IMR-90 (cell line): ENCODE measurements around the gene CCL2. TPM values are rescaled to one million over a fixed set of nuclear protein-coding genes. Genes with fewer than 3 reads are reported as not detected.

ENCODE experiments used
- ATAC-seq: fragments of 200-7000 bp; cut with Tn5 transposase; 2 replicates; pipeline ENCODE4 v1.9.1; 2020; ENCODE audit warnings: low read depth, mild to moderate bottlenecking, moderate library complexity
- BruUV-seq: library from RNA; stranded (reverse); fragments of 400-500 nt; replicated peaks from 2 replicates; lab custom pipeline; 2021; lab: Mats Ljungman, UMichigan
- CTCF ChIA-PET: fragments of 300-600 bp; formaldehyde crosslinking; extraction: SDS; loops from one replicate; lab custom pipeline; 2021; ENCODE audit warnings: antibody characterized with exemption; lab: Yijun Ruan, JAX
- POLR2A ChIA-PET: fragments of 300-600 bp; sonication (Branson Sonifier 250); formaldehyde crosslinking; loops from one replicate; lab custom pipeline; 2022; ENCODE audit warnings: antibody characterized with exemption; ENCODE audit not compliant: unreplicated experiment; lab: Charles Lee
- DNase-seq: peaks from one replicate; pipeline ENCODE4 v3.0.0; 2013
- H2AFZ ChIP-seq: replicated peaks from 2 replicates; pipeline ENCODE3; 2013; ENCODE audit warnings: low read length, mild to moderate bottlenecking; ENCODE audit not compliant: poor library complexity
- H2AK5ac ChIP-seq: 2 replicates; pipeline ENCODE4 v1.6.1; 2013; ENCODE audit warnings: low read depth, low read length, inconsistent platforms
- H2AK9ac ChIP-seq: replicated peaks from 2 replicates; pipeline ENCODE3; 2013; ENCODE audit warnings: mild to moderate bottlenecking, low read depth, low read length, moderate library complexity; ENCODE audit not compliant: poor library complexity
- H2BK120ac ChIP-seq: 2 replicates; pipeline ENCODE4 v1.6.1; 2013; ENCODE audit warnings: low read depth, low read length, inconsistent platforms
- H2BK15ac ChIP-seq: 3 replicates; pipeline ENCODE4 v1.6.1; 2013; ENCODE audit warnings: low read depth, low read length, inconsistent platforms
- H2BK20ac ChIP-seq: 2 replicates; pipeline ENCODE4 v1.6.1; 2013; ENCODE audit warnings: low read depth, mild to moderate bottlenecking, inconsistent platforms, low read length, moderate library complexity
- H2BK5ac ChIP-seq: 2 replicates; pipeline ENCODE4 v1.6.1; 2013; ENCODE audit warnings: mild to moderate bottlenecking, low read depth, low read length, inconsistent platforms; ENCODE audit not compliant: poor library complexity, severe bottlenecking
- H3K14ac ChIP-seq: replicated peaks from 2 replicates; pipeline ENCODE4 v1.6.1; 2013; ENCODE audit warnings: low read depth, low read length, inconsistent platforms
- H3K18ac ChIP-seq: 2 replicates; pipeline ENCODE4 v1.6.1; 2013; ENCODE audit warnings: low read depth, low read length, control low read depth
- H3K23ac ChIP-seq: 2 replicates; pipeline ENCODE4 v1.6.1; 2013; ENCODE audit warnings: low read depth, low read length, inconsistent platforms
- H3K27ac ChIP-seq: 2 replicates; pipeline ENCODE4 v1.5.1; 2013; ENCODE audit warnings: mild to moderate bottlenecking, control low read depth, low read length; ENCODE audit not compliant: insufficient read depth
- H3K27me3 ChIP-seq: 2 replicates; pipeline ENCODE4 v1.6.1; 2013; ENCODE audit warnings: low read length; ENCODE audit not compliant: control insufficient read depth, insufficient read depth
- H3K36me3 ChIP-seq: 2 replicates; pipeline ENCODE4 v1.6.1; 2013; ENCODE audit warnings: low read length, mixed read lengths; ENCODE audit not compliant: control insufficient read depth, insufficient read depth
- H3K4ac ChIP-seq: 2 replicates; pipeline ENCODE4 v1.6.1; 2013; ENCODE audit warnings: low read depth, low read length, inconsistent platforms
- H3K4me1 ChIP-seq: 2 replicates; pipeline ENCODE4 v1.6.1; 2013; ENCODE audit warnings: low read length, mixed read lengths; ENCODE audit not compliant: control insufficient read depth, insufficient read depth
- H3K4me2 ChIP-seq: 2 replicates; pipeline ENCODE4 v1.6.1; 2013; ENCODE audit warnings: low read depth, mild to moderate bottlenecking, control low read depth, low read length, moderate library complexity
- H3K4me3 ChIP-seq: 2 replicates; pipeline ENCODE4 v1.5.1; 2013; ENCODE audit warnings: low read depth, mild to moderate bottlenecking, control low read depth, low read length, moderate library complexity; ENCODE audit not compliant: insufficient read depth
- H3K56ac ChIP-seq: 2 replicates; pipeline ENCODE4 v1.6.1; 2013; ENCODE audit warnings: low read length, inconsistent platforms; ENCODE audit not compliant: insufficient read depth; ENCODE audit errors: extremely low read depth
- H3K79me1 ChIP-seq, 2 experiments: 2 replicates each; pipeline ENCODE4 v1.6.1; 2013; ENCODE audit warnings: low read length in 2 of 2, inconsistent platforms in 1 of 2, low read depth in 1 of 2
- H3K9ac ChIP-seq: 2 replicates; pipeline ENCODE4 v1.6.1; 2013; ENCODE audit warnings: low read depth, low read length, control low read depth
- H3K9me1 ChIP-seq: 2 replicates; pipeline ENCODE4 v1.6.1; 2013; ENCODE audit warnings: low read length, inconsistent platforms; ENCODE audit not compliant: insufficient read depth
- H3K9me3 ChIP-seq: 2 replicates; pipeline ENCODE4 v1.6.1; 2013; ENCODE audit warnings: low read length; ENCODE audit not compliant: control insufficient read depth, insufficient read depth
- H4K20me1 ChIP-seq: 2 replicates; pipeline ENCODE4 v1.6.1; 2013; ENCODE audit warnings: low read length, inconsistent platforms; ENCODE audit not compliant: insufficient read depth
- H4K5ac ChIP-seq: 2 replicates; pipeline ENCODE4 v1.6.1; 2013; ENCODE audit warnings: mild to moderate bottlenecking, low read depth, low read length, control low read depth
- H4K8ac ChIP-seq, 2 experiments: 2 replicates each; pipeline ENCODE4 v1.6.1; 2013; ENCODE audit warnings: low read depth in 2 of 2, low read length in 2 of 2, control low read depth in 1 of 2, inconsistent platforms in 1 of 2
- H4K91ac ChIP-seq: 2 replicates; pipeline ENCODE4 v1.6.1; 2013; ENCODE audit warnings: low read depth, low read length, inconsistent platforms; ENCODE audit not compliant: insufficient read depth
- BHLHE40 ChIP-seq: fragments of 150-350 bp; IDR thresholded peaks from 2 replicates; pipeline ENCODE4 v1.6.1; 2016; ENCODE audit warnings: mild to moderate bottlenecking, low read depth, low read length
- CEBPB ChIP-seq: IDR thresholded peaks from 2 replicates; pipeline ENCODE4 v1.6.1; 2012; ENCODE audit warnings: low read depth, low read length, improper control_type of control experiment
- CHD1 ChIP-seq: IDR thresholded peaks from 2 replicates; pipeline ENCODE4 v1.6.1; 2012; ENCODE audit warnings: low read depth, low read length, improper control_type of control experiment
- FOS ChIP-seq: fragments of 150-350 bp; IDR thresholded peaks from 2 replicates; pipeline ENCODE4 v1.6.1; 2016; ENCODE audit warnings: low read depth, low read length
- MAFK ChIP-seq: IDR thresholded peaks from 2 replicates; pipeline ENCODE4 v1.6.1; 2012; ENCODE audit warnings: low read depth, low read length, improper control_type of control experiment
- MAZ ChIP-seq: IDR thresholded peaks from 2 replicates; pipeline ENCODE4 v1.6.1; 2012; ENCODE audit warnings: low read depth, mild to moderate bottlenecking, low read length, improper control_type of control experiment, moderate library complexity, borderline replicate concordance
- MXI1 ChIP-seq: IDR thresholded peaks from 2 replicates; pipeline ENCODE4 v1.6.1; 2012; ENCODE audit warnings: low read depth, mild to moderate bottlenecking, low read length, moderate library complexity, borderline replicate concordance
- POLR2A ChIP-seq: IDR thresholded peaks from 2 replicates; pipeline ENCODE4 v1.6.1; 2012; ENCODE audit warnings: mild to moderate bottlenecking, low read depth, low read length
- RCOR1 ChIP-seq: IDR thresholded peaks from 2 replicates; pipeline ENCODE4 v1.6.1; 2012; ENCODE audit warnings: mild to moderate bottlenecking, low read length, improper control_type of control experiment; ENCODE audit not compliant: insufficient replicate concordance
- RFX5 ChIP-seq: IDR thresholded peaks from 2 replicates; pipeline ENCODE4 v1.8.0; 2012; ENCODE audit warnings: low read depth, mild to moderate bottlenecking, low read length, moderate library complexity
- SMC3 ChIP-seq: fragments of 150-350 bp; IDR thresholded peaks from 2 replicates; pipeline ENCODE4 v1.6.1; 2016; ENCODE audit warnings: low read depth, mild to moderate bottlenecking, antibody characterized with exemption, low read length, moderate library complexity
- WGBS, 2 experiments: methylation state at CpG; one replicate each; pipeline versions ENCODE4 v1.1.5 to v1.1.7; 2013; ENCODE audit warnings: missing lambda C conversion rate in 2 of 2; ENCODE audit not compliant: insufficient read length in 1 of 2; ENCODE audit errors: extremely low coverage in 2 of 2; 5-methylcytosine and 5-hydroxymethylcytosine counted together
- dilution Hi-C: fragments of 300-500 bp; cut with HindIII; formaldehyde crosslinking; loops from one replicate; pipeline ENCODE4 v1.14.3; 2018; ENCODE audit warnings: low sequenced_read_pairs; ENCODE audit not compliant: unreplicated experiment
- in situ Hi-C: fragments of 300-500 bp; cut with MboI; formaldehyde crosslinking; loops from 3 replicates; pipeline ENCODE4 v1.14.3; 2019; ENCODE audit warnings: low sequenced_read_pairs, inconsistent platforms, mixed read lengths
- intact Hi-C: fragments of 100-400 bp; cut with micrococcal nuclease; formaldehyde crosslinking; loops from 2 replicates; pipeline ENCODE4 v1.10.0; 2022
- polyA plus RNA-seq, 3 experiments: library from polyadenylated mRNA; depleted of rRNA; stranded (reverse); fragments of >200 nt; gene quantifications; 2 replicates each; pipeline ENCODE4 v1.2.3, GENCODE V29; 2012; ENCODE audit warnings: low replicate concordance in 1 of 3
- total RNA-seq: library from RNA; depleted of rRNA; stranded (reverse); fragments of >200 nt; gene quantifications from 2 replicates; pipeline ENCODE4 v1.2.3, GENCODE V29; 2012
- TF ChIP-seq, protein P1 (sequence below): fragments of 150-350 bp; IDR thresholded peaks from 2 replicates; pipeline ENCODE4 v1.6.1; 2016; ENCODE audit warnings: low read depth, mild to moderate bottlenecking, low read length, moderate library complexity, borderline replicate concordance
- TF ChIP-seq, protein P2 (sequence below): fragments of 150-350 bp; IDR thresholded peaks from 2 replicates; pipeline ENCODE4 v1.6.1; 2017; ENCODE audit warnings: mild to moderate bottlenecking, antibody characterized with exemption, low read length, low read depth
- TF ChIP-seq, protein P3 (sequence below): conservative IDR thresholded peaks from 2 replicates; pipeline ENCODE4 v1.5.1; 2012; ENCODE audit warnings: mild to moderate bottlenecking, low read depth, low read length, improper control_type of control experiment

CCL2 gene
- total and polyA plus RNA-seq, 2 of the 4 experiments (the other 2 are of a cell fraction) = 103 to 206 TPM

DNA sequence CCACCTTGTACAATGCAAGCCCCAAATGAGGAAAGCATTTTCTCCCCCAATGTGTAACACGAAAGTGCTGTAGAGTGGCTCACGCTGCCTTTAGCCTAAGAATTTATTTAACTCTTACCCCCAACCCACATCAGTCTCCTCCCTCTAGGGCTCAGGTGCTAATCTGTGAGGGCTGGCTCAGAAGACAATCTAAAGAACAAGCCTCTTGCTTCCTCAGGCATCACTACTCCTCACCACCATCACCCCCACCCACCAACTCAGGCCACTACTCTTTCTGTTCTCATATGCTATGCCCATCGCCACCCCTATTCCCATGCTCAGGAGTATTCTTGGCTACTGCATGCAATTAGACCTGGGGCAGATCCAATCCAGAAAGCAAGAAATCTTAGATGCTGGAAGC is 3.9 kb upstream of the CCL2 start:
- H2BK120ac ChIP-seq = peak overlapping the region; percentile 91
- H3K27ac ChIP-seq = no peak overlapping the region
- peak overlapping the region; percentile 90 for H2BK20ac ChIP-seq
- H3K23ac ChIP-seq = 0 out of 2 replicates have a peak overlapping the region, but pooled peaks have one; percentile 4
- H3K4me3 ChIP-seq = no peak overlapping the region
- WGBS, 2 experiments = 80% methylated on average over 1 of the region's 3 CpGs; no CpG with 5 or more reads in 1 of the 2 experiments
- no peaks in the 10 kb centered on the region for H4K20me1 ChIP-seq
- intact Hi-C loops = no loop called here
- H3K9ac ChIP-seq = no peak overlapping the region
- peak overlapping the region; percentile 21; the same call in 1 of the 2 replicates for H4K5ac ChIP-seq
- H3K4ac ChIP-seq = peak overlapping the region; percentile 82
- H2AK9ac ChIP-seq = peak overlapping the region; percentile 35
- dilution Hi-C loops = no loop called here
- H3K9me3 ChIP-seq = no peaks in the 10 kb centered on the region
- peak overlapping the region; percentile 75; the same call in 2 of the 3 replicates for H2BK15ac ChIP-seq
- TF ChIP-seq MAFK (no peak), MXI1 (no peak), SMC3 (no peak), CEBPB (no peak), POLR2A (no peak), RCOR1 (no peak), BHLHE40 (no peak), MAZ (no peak), CHD1 (no peak), RFX5 (no peak), FOS (no peak)
- TF ChIP-seq, protein P1, sequence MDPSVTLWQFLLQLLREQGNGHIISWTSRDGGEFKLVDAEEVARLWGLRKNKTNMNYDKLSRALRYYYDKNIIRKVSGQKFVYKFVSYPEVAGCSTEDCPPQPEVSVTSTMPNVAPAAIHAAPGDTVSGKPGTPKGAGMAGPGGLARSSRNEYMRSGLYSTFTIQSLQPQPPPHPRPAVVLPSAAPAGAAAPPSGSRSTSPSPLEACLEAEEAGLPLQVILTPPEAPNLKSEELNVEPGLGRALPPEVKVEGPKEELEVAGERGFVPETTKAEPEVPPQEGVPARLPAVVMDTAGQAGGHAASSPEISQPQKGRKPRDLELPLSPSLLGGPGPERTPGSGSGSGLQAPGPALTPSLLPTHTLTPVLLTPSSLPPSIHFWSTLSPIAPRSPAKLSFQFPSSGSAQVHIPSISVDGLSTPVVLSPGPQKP = no peak
- TF ChIP-seq, protein P2, sequence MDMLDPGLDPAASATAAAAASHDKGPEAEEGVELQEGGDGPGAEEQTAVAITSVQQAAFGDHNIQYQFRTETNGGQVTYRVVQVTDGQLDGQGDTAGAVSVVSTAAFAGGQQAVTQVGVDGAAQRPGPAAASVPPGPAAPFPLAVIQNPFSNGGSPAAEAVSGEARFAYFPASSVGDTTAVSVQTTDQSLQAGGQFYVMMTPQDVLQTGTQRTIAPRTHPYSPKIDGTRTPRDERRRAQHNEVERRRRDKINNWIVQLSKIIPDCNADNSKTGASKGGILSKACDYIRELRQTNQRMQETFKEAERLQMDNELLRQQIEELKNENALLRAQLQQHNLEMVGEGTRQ = no peak
- TF ChIP-seq, protein P3, sequence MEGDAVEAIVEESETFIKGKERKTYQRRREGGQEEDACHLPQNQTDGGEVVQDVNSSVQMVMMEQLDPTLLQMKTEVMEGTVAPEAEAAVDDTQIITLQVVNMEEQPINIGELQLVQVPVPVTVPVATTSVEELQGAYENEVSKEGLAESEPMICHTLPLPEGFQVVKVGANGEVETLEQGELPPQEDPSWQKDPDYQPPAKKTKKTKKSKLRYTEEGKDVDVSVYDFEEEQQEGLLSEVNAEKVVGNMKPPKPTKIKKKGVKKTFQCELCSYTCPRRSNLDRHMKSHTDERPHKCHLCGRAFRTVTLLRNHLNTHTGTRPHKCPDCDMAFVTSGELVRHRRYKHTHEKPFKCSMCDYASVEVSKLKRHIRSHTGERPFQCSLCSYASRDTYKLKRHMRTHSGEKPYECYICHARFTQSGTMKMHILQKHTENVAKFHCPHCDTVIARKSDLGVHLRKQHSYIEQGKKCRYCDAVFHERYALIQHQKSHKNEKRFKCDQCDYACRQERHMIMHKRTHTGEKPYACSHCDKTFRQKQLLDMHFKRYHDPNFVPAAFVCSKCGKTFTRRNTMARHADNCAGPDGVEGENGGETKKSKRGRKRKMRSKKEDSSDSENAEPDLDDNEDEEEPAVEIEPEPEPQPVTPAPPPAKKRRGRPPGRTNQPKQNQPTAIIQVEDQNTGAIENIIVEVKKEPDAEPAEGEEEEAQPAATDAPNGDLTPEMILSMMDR = no peak
- ATAC-seq = no peak
- H3K4me1 ChIP-seq = peaks cover 51% of the 10 kb centered on the region
- DNase-seq = no peak
- no peaks in the 10 kb centered on the region for H3K79me1 ChIP-seq
- H3K9me1 ChIP-seq = peaks cover 30% of the 10 kb centered on the region
- peak overlapping the region; percentile 30 for H2BK5ac ChIP-seq
- H3K18ac ChIP-seq = peak overlapping the region; percentile 44
- peak overlapping the region; percentile 60 to 72; a peak in 2 of 4 replicates for H4K8ac ChIP-seq
- H3K27me3 ChIP-seq = no peaks in the 10 kb centered on the region
- H3K4me2 ChIP-seq = no peak overlapping the region
- peak overlapping the region; percentile 82 for H3K14ac ChIP-seq
- BruUV-seq = no TSS peak
- H2AFZ ChIP-seq = no peak overlapping the region
- ChIA-PET POLR2A (no interaction called here), CTCF (no interaction called here)
- in situ Hi-C loops = loop anchor here (25.0 kb wide), 1 partner anchor 861 kb away; the partner anchor contains the start of genes FNDC8 and RAD51D
- no peak overlapping the region for H3K56ac ChIP-seq
- peak overlapping the region; percentile 89; the same call in 1 of the 2 replicates for H4K91ac ChIP-seq
- H3K36me3 ChIP-seq = no peaks in the 10 kb centered on the region
- H2AK5ac ChIP-seq = peak overlapping the region; percentile 82
